ENCODE measurements around the gene ZNF107. TPM values are rescaled to one million over a fixed set of nuclear protein-coding genes. Genes with fewer than 3 reads are reported as not detected.

Gene ZNF107
- total RNA-seq, 2 experiments from 2014 or later = 68.9 to 92.2 TPM

- H3K27ac ChIP-seq (ENCODE audit: low read depth, low read length, poor library complexity, severe bottlenecking) = no peak overlapping the region
- ChIA-PET CTCF (ENCODE audit: unreplicated experiment) (no interaction called here), POLR2A (no interaction called here)
- H3K4me2 ChIP-seq (ENCODE audit: low read length) = no peak overlapping the region
- DNase-seq (ENCODE audit: low spot score) = no peak
- no peak for TF ChIP-seq CTCF (conservative IDR thresholded peaks at IDR 0.05; ENCODE audit: low read length)
- TF ChIP-seq EZH2phosphoT487 (IDR thresholded peaks at IDR 0.05; ENCODE audit: borderline replicate concordance, low read depth, low read length) = no peak
- H4K20me1 ChIP-seq (ENCODE audit: insufficient read depth, low read length) = no peaks in the 10 kb centered on the region
- no peak overlapping the region for H2AFZ ChIP-seq (ENCODE audit: low read length)
- intact Hi-C loops (cut with micrococcal nuclease; ENCODE audit: unreplicated experiment) = no loop called here
- H3K36me3 ChIP-seq (ENCODE audit: insufficient read depth, low read length) = no peaks in the 10 kb centered on the region
- H3K79me2 ChIP-seq (ENCODE audit: insufficient read depth, low read depth, low read length) = no peaks in the 10 kb centered on the region
- no peak overlapping the region for H3K4me3 ChIP-seq (ENCODE audit: low read depth, low read length, poor library complexity, severe bottlenecking)
- BruUV-seq (replicated peaks) = no TSS peak
- H3K9me2 ChIP-seq (ENCODE audit: insufficient read depth, low read length) = no peaks in the 10 kb centered on the region
- peaks cover 4% of the 10 kb centered on the region; the same call in 1 of the 2 replicates for H3K9me3 ChIP-seq (ENCODE audit: low read length)
- no peaks in the 10 kb centered on the region for H3K4me1 ChIP-seq (ENCODE audit: insufficient read depth, low read length, poor library complexity, severe bottlenecking)
Observed at GRCh38 chr7:64744680-64745079, 78.7 kb downstream of the ZNF107 start.

DNA sequence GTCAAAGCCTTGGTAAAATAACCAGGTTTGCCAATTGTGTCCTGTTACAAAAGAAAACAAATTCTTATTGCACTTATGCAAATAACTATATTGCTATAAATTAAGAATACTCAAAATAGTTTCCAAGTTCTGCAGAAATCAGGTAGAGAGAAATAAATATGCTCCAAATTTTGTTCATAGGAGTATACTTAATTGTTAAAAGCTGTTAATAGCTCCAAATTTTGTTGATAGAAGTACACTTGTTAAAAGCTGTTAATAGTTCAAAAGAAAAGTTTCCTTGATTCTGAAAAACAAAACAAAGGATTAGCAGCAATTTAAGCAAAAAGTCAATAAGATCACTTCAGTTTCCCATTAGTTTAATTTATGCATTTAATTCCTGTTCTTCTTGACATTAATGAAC, 81.9 kb downstream of the ZNF107 start:
- Histone ChIP-seq H3K4me3 (ENCODE audit: low read depth, low read length, poor library complexity, severe bottlenecking) (no peak overlapping the region), H3K4me1 (ENCODE audit: insufficient read depth, low read length, poor library complexity, severe bottlenecking) (no peaks in the 10 kb centered on the region), H4K20me1 (ENCODE audit: insufficient read depth, low read length) (no peaks in the 10 kb centered on the region), H2AFZ (ENCODE audit: low read length) (no peak overlapping the region), H3K9me2 (ENCODE audit: insufficient read depth, low read length) (no peaks in the 10 kb centered on the region), H3K4me2 (ENCODE audit: low read length) (no peak overlapping the region), H3K79me2 (ENCODE audit: insufficient read depth, low read depth, low read length) (no peaks in the 10 kb centered on the region), H3K9me3 (ENCODE audit: low read length) (peaks cover 4% of the 10 kb centered on the region; the same call in 1 of the 2 replicates), H3K27ac (ENCODE audit: low read depth, low read length, poor library complexity, severe bottlenecking) (no peak overlapping the region), H3K36me3 (ENCODE audit: insufficient read depth, low read length) (no peaks in the 10 kb centered on the region)
- ChIA-PET POLR2A (no interaction called here), CTCF (ENCODE audit: unreplicated experiment) (no interaction called here)
- intact Hi-C loops (cut with micrococcal nuclease; ENCODE audit: unreplicated experiment) = no loop called here
- BruUV-seq (replicated peaks) = no TSS peak
- no peak for DNase-seq (ENCODE audit: low spot score)
- TF ChIP-seq CTCF (conservative IDR thresholded peaks at IDR 0.05; ENCODE audit: low read length) (no peak), EZH2phosphoT487 (IDR thresholded peaks at IDR 0.05; ENCODE audit: borderline replicate concordance, low read depth, low read length) (no peak)

- no peak for TF ChIP-seq EZH2phosphoT487 (IDR thresholded peaks at IDR 0.05; ENCODE audit: borderline replicate concordance, low read depth, low read length)
- TF ChIP-seq CTCF (conservative IDR thresholded peaks at IDR 0.05; ENCODE audit: low read length) = no peak
- H3K79me2 ChIP-seq (ENCODE audit: insufficient read depth, low read depth, low read length) = no peaks in the 10 kb centered on the region
- H3K4me2 ChIP-seq (ENCODE audit: low read length) = no peak overlapping the region
- peaks cover 6% of the 10 kb centered on the region; the same call in 1 of the 2 replicates for H3K9me3 ChIP-seq (ENCODE audit: low read length)
- BruUV-seq (replicated peaks) = no TSS peak
- CTCF ChIA-PET (ENCODE audit: unreplicated experiment) = no interaction called here
- no peaks in the 10 kb centered on the region for H3K36me3 ChIP-seq (ENCODE audit: insufficient read depth, low read length)
- intact Hi-C loops (cut with micrococcal nuclease; ENCODE audit: unreplicated experiment) = no loop called here
- H3K4me3 ChIP-seq (ENCODE audit: low read depth, low read length, poor library complexity, severe bottlenecking) = no peak overlapping the region
- no peak overlapping the region for H2AFZ ChIP-seq (ENCODE audit: low read length)
- H4K20me1 ChIP-seq (ENCODE audit: insufficient read depth, low read length) = no peaks in the 10 kb centered on the region
- H3K4me1 ChIP-seq (ENCODE audit: insufficient read depth, low read length, poor library complexity, severe bottlenecking) = no peaks in the 10 kb centered on the region
- no peaks in the 10 kb centered on the region for H3K9me2 ChIP-seq (ENCODE audit: insufficient read depth, low read length)
- no peak overlapping the region for H3K27ac ChIP-seq (ENCODE audit: low read depth, low read length, poor library complexity, severe bottlenecking)
- DNase-seq (ENCODE audit: low spot score) = no peak
- POLR2A ChIA-PET = no interaction called here
Observed at GRCh38 chr7:64753032-64753431, 87.1 kb downstream of the ZNF107 start.

Measured in OCI-LY7 (cell line).